ENCODE data around the gene AMT. TPM values are rescaled to one million over a fixed set of nuclear protein-coding genes. Genes with fewer than 3 reads are reported as not detected.

The AMT gene
- total and polyA plus RNA-seq, 11 donors: 3.5 to 39.9 (median 17.0) TPM

GRCh38 chr3:49388289-49388820 is 33.9 kb downstream of the AMT start:
- Histone ChIP-seq H3K36me3 (peaks cover 0 to 7% (median 0%) of the 10 kb centered on the region in 9 donors), H3K4me3 (no peak overlapping the region), H3K27me3 (no peaks in the 10 kb centered on the region), H3K27ac (no peak overlapping the region), H3K9me3 (no peaks in the 10 kb centered on the region), H3K4me1 (peaks cover 4 to 87% (median 43%) of the 10 kb centered on the region in 12 donors)
- DNase-seq (no peak), ATAC-seq (peak in 1 of 4 donors; percentile 15)
- intact Hi-C loops (cut with DNase I): no loop called here
- TF ChIP-seq POLR2A (IDR thresholded peaks at IDR 0.05): no peak
- no peak for TF ChIP-seq CTCF (IDR thresholded peaks at IDR 0.05)
- 76 to 94% (median 87%) methylated on average over 1 of the region's 1 CpG for WGBS, 4 donors

DNA sequence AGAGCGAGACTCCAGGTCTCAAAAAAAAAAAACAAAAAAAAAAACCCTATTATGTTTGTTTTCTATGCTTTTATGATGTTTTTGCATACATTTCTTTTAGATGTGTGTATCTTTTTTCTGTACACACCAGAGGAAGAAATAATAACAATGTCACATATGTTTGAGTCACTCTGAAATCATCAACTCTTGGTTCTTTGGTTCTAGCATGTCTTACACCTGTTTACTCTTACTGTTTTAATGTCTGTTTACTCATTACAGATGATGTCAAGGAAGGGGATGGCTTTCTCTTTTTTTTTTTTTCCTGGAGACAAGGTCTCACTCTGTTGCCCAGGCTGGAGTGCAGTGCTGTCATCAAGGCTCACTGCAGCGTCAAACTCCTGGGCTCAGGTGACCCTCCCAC is 34.6 kb downstream of the AMT start:
- WGBS, 4 donors: 79 to 81% (median 79%) methylated on average over 2 of the region's 2 CpGs
- no peak for TF ChIP-seq CTCF (IDR thresholded peaks at IDR 0.05)
- no peak for TF ChIP-seq POLR2A (IDR thresholded peaks at IDR 0.05)
- Histone ChIP-seq H3K9me3 (no peaks in the 10 kb centered on the region), H3K27ac (no peak overlapping the region), H3K36me3 (peaks cover 0 to 9% (median 0%) of the 10 kb centered on the region in 9 donors), H3K4me1 (peaks cover 4 to 86% (median 41%) of the 10 kb centered on the region in 12 donors), H3K27me3 (no peaks in the 10 kb centered on the region), H3K4me3 (no peak overlapping the region)
- DNase-seq: no peak
- ATAC-seq: no peak
- intact Hi-C loops (cut with DNase I): no loop called here

DNA sequence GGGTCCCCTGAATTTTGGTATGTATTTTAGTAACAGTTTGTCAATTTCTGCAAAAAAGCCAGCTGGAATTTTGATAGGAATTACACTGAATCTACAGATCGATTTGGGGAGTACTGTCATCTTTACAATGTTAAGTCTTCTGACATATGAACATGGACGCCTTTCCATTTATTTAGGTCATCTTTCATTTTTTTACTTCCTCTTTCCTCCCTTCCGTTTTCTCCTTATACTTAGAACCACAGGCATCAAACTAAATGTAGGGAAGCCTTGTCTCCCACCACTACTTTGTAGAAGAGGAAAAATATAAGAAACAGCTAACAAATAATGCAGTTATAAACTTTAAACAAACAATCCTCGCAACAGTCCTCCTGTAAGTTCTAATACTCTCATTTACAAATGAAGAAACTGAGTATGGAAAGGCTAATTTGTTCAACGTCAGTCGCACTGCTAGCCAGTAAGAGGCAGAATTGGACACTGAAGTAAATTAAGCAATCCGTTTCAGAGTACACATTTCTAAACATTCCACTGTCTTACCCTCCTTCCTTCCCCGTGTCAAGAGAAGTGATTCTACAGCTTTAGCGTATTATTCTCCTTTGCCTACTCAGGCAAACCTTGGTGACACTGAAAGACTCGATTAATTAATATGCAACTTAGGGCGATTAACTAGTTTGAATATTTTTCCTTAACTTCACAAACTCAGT is 36.1 kb downstream of the AMT start:
- intact Hi-C loops (cut with DNase I): no loop called here
- TF ChIP-seq POLR2A (IDR thresholded peaks at IDR 0.05) (no peak), CTCF (IDR thresholded peaks at IDR 0.05) (no peak)
- H3K27ac ChIP-seq: peak overlapping the region in 2 of 12 donors; percentile 17 to 80
- DNase-seq (no peak), ATAC-seq (no peak)
- no peak overlapping the region for H3K4me3 ChIP-seq
- no peaks in the 10 kb centered on the region for H3K9me3 ChIP-seq
- no peaks in the 10 kb centered on the region for H3K27me3 ChIP-seq
- peaks cover 0 to 13% (median 0%) of the 10 kb centered on the region in 9 donors for H3K36me3 ChIP-seq
- WGBS, 4 donors: 75 to 78% (median 77%) methylated on average over 11 of the region's 11 CpGs
- H3K4me1 ChIP-seq: peaks cover 4 to 79% (median 36%) of the 10 kb centered on the region in 12 donors

DNA sequence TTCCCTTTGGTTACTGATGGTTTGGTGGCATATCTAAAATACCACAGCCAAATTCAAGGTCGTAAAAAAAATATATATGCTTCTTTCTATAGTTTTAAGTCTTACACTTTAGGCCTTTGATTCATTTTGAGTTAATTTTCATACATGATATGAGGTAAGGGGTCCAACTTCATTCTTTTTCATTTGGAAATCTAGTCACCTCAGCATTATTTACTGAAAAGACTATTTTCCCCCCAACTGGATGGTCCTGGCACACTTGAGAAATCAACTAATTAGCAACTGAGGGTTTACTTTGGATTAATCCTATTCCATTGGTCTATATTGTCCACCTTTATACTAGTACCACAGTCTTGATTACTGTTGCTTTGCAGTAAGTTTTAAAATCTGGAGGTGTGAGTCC is 36.7 kb downstream of the AMT start:
- Histone ChIP-seq H3K4me3 (no peak overlapping the region), H3K4me1 (peaks cover 4 to 82% (median 36%) of the 10 kb centered on the region in 12 donors), H3K9me3 (no peaks in the 10 kb centered on the region), H3K27ac (peak overlapping the region in 1 of 12 donors; percentile 80), H3K36me3 (peaks cover 0 to 13% (median 0%) of the 10 kb centered on the region in 9 donors), H3K27me3 (no peaks in the 10 kb centered on the region)
- no peak for ATAC-seq
- intact Hi-C loops (cut with DNase I): no loop called here
- WGBS, 4 donors: 88 to 93% (median 92%) methylated on average over 1 of the region's 1 CpG
- no peak for DNase-seq
- no peak for TF ChIP-seq POLR2A (IDR thresholded peaks at IDR 0.05)
- no peak for TF ChIP-seq CTCF (IDR thresholded peaks at IDR 0.05)
